ENCODE measurements around the gene RNU6-1. TPM values are rescaled to one million over a fixed set of nuclear protein-coding genes. Genes with fewer than 3 reads are reported as not detected.
A peak's percentile ranks its signal among the peaks of the same experiment; 100 is the strongest.

The RNU6-1 gene
- total and polyA plus RNA-seq, 8 donors, result not detected

DNA sequence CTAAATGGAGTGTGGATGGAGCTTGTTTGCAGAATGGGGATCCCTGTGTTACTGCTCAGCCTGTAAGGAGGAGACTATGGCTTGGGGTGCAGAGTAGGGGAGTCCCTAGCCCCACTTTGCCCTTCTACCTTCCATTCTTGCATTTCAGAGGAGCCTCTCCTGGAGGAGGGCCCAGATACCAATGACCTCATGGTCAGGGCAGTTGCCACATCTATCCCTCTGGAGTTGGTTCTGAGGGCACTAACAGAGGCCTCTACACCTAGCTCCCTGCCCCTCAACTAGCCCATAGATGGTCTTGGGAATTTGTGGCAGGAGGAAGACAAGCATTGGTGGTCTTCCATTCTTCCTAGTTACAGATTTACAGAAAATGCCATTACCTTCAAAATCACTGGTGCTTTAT lies 8.5 kb downstream of the RNU6-1 start:
- ATAC-seq (no peak), DNase-seq (no peak)
- no peaks in the 10 kb centered on the region for H3K36me3 ChIP-seq
- H3K4me1 ChIP-seq, result peaks cover 38 to 77% of the 10 kb centered on the region in 2 donors
- no peak overlapping the region for H3K27ac ChIP-seq
- intact Hi-C loops (cut with DNase I), result loop anchor here in 1 of 2 donors (10.0 kb wide), 1 partner anchor 327 kb away; no protein-coding TSS in a partner anchor
- H3K27me3 ChIP-seq, result peaks cover 98 to 100% of the 10 kb centered on the region in 2 donors
- H3K4me3 ChIP-seq, result no peak overlapping the region
- no peaks in the 10 kb centered on the region for H3K9me3 ChIP-seq
- no peak for TF ChIP-seq CTCF (IDR thresholded peaks at IDR 0.05)

GRCh38 chr15:67829647-67830504 lies 10.0 kb downstream of the RNU6-1 start:
- H3K36me3 ChIP-seq, result no peaks in the 10 kb centered on the region
- intact Hi-C loops (cut with DNase I), result loop anchor here in 1 of 2 donors (10.0 kb wide), 1 partner anchor 325 kb away; no protein-coding TSS in a partner anchor
- DNase-seq (no peak), ATAC-seq (no peak)
- H3K4me1 ChIP-seq, result peaks cover 39 to 77% of the 10 kb centered on the region in 2 donors
- H3K9me3 ChIP-seq, result no peaks in the 10 kb centered on the region
- TF ChIP-seq CTCF (IDR thresholded peaks at IDR 0.05), result no peak
- H3K4me3 ChIP-seq, result no peak overlapping the region
- no peak overlapping the region for H3K27ac ChIP-seq
- H3K27me3 ChIP-seq, result peaks cover 100% of the 10 kb centered on the region in 2 donors

DNA sequence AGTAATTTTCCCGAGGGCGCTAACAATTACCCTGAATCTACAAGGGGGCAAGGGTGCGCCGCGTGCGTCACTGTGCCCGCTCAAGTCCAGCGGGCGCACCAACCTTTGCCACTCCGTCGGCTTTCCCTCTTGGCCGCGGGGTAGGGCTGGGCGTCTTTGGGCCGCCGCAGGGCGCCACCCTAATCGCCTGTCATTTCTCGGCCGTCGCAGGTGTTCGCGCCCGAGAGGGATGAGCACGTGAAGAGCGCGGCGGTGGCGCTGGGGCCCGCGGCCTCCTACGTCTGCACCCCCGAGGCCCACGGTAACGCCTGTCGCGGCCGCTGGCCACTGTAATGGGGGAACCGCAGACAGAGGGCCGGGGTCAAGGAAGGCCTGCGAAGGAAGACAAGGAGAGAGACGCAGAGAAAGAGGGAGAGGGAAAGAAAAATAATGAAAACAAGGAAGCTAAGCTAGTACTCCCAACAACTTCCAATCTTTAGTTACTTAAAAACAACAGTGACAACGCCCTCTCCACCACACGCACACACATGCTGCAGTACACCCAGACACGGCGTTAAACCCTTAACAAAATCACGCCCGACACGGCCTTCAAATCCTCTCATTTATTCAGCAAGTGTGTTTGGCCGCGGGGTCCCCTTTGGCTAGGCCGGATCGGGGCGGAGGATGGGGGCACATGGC lies 10.7 kb downstream of the RNU6-1 start:
- no peak for DNase-seq

DNA sequence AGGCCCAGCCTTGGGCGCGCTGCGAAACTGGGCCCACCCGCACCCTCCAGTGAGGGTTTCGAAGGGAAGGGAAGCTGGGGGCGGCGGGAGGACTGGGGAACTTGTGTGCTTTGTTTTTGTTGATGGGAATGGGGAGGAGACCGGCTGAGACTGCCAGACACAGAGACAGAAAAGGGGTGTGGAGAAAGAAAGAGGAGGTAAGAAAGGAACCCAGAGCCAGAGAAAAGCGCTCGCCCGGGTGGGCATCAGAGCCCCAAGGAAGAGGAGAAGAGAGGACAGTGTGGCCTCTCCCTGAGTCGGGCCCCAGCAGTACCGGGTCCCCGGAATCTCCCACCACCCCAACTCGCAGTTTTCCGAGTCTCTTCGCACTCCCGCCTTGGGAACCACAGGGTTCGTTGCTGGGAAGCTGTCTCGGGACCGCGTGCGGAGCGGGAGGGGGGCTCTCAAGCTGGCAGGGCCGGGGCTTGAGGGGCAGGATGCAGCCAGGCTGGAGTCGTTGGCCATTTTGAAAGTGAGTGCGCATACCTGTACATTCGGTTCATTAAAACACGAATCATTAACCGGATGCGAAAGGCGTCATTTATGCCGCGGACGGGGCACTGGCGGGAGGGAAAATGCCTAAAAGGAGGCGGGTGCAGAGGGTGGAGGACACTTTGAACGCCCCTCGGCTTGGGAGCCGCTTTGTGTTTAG lies 11.4 kb downstream of the RNU6-1 start:
- Histone ChIP-seq H3K27me3 (peaks cover 100% of the 10 kb centered on the region in 2 donors), H3K4me3 (no peak overlapping the region), H3K27ac (no peak overlapping the region), H3K36me3 (no peaks in the 10 kb centered on the region), H3K9me3 (no peaks in the 10 kb centered on the region), H3K4me1 (peaks cover 27 to 70% of the 10 kb centered on the region in 2 donors)
- ATAC-seq (no peak), DNase-seq (peak in 1 of 4 donors; percentile 65)
- TF ChIP-seq CTCF (IDR thresholded peaks at IDR 0.05), result no peak
- intact Hi-C loops (cut with DNase I), result no loop called here

More for the DNA sequence above, 10.7 kb downstream of the RNU6-1 start:
- no peak for ATAC-seq
- Histone ChIP-seq H3K9me3 (no peaks in the 10 kb centered on the region), H3K27me3 (peaks cover 100% of the 10 kb centered on the region in 2 donors), H3K27ac (no peak overlapping the region), H3K4me3 (no peak overlapping the region), H3K4me1 (peaks cover 33 to 73% of the 10 kb centered on the region in 2 donors), H3K36me3 (no peaks in the 10 kb centered on the region)
- intact Hi-C loops (cut with DNase I), result no loop called here
- no peak for TF ChIP-seq CTCF (IDR thresholded peaks at IDR 0.05)

Measured in left lung (tissue), 10 donors.